Heart left ventricle (tissue), 13 donors: ENCODE data around the gene HYOU1.

Experiments used
- POLR2A ChIP-seq, 2 donors: fragments of 450-650 bp; IDR thresholded peaks; one replicate each; pipeline ENCODE4 v1.6.1; 2017; ENCODE audit warnings: antibody characterized with exemption in 2 of 2, mild to moderate bottlenecking in 2 of 2, moderate library complexity in 2 of 2
- TF ChIP-seq, protein P1 (sequence below), 12 donors: fragments of 200-600 bp; sonication (generic) in 4 of 12; IDR thresholded peaks; one replicate each; pipeline versions ENCODE4 v1.5.0 to v1.8.0; 2018 to 2022; ENCODE audit warnings: antibody characterized with exemption in 12 of 12, mild to moderate bottlenecking in 5 of 12
- donor health status: ischemic (EF 13 %, LVEDD 7.1; RV severe dilation, severe dysfunction).
- donor health status: DM: no; HTN: yes; CAD: no.
- donor health status: DM: no; HTN: no; CAD: no.
- donor health status: ischemic (EF 25% LVEDD 6.9; RV normal size, moderate dysfunction).
- donor health status: ischemic (EF 25% LVEDD 5.7; RV mildly dilated, moderate dysfunction).
- donor health status: ischemic (EF 35%, LVEDD 5.7; RV mildly dilated, moderate dysfunction).
- donor health status: nonischemic (EF 11% LVEDD 7.7; RV severe dilation, severe dysfunction).
- donor health status: DM: yes; HTN: yes; CAD: no.
- donor health status: PGD.
- donor health status: ischemic (EF 29% LVEDD 5.4; RV normal size, mild dysfunction).
- donor health status: nonischemic (EF 23%, LVEDD 6.1; RV moderate dilation, normal function).

DNA sequence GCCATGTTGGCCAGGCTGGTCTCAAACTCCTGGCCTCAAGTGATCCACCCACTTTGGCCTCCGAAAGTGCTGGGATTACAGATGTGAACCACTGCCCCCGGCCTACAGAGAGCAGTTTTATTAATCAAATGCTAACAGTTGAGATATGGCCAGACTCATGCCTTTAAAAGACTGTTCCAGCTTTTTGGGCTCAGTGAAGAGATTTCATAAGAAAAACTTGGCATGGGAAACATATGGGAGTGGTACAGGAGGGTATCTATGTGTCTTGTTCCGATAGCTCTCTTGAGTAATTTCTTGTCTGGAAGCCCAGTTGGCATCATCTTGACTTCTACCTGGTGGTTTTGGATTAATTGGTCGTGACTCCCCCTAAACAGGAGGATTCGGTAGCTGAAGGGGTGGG, 18.1 kb downstream of the HYOU1 start:
- TF ChIP-seq, protein P1, sequence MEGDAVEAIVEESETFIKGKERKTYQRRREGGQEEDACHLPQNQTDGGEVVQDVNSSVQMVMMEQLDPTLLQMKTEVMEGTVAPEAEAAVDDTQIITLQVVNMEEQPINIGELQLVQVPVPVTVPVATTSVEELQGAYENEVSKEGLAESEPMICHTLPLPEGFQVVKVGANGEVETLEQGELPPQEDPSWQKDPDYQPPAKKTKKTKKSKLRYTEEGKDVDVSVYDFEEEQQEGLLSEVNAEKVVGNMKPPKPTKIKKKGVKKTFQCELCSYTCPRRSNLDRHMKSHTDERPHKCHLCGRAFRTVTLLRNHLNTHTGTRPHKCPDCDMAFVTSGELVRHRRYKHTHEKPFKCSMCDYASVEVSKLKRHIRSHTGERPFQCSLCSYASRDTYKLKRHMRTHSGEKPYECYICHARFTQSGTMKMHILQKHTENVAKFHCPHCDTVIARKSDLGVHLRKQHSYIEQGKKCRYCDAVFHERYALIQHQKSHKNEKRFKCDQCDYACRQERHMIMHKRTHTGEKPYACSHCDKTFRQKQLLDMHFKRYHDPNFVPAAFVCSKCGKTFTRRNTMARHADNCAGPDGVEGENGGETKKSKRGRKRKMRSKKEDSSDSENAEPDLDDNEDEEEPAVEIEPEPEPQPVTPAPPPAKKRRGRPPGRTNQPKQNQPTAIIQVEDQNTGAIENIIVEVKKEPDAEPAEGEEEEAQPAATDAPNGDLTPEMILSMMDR (IDR thresholded peaks at IDR 0.05): no peak
- TF ChIP-seq POLR2A (IDR thresholded peaks at IDR 0.05): no peak
